Naive thymus-derived CD8-positive, alpha-beta T cell (primary cell): ENCODE data around the gene MAPKBP1. TPM values are rescaled to one million over a fixed set of nuclear protein-coding genes. Genes with fewer than 3 reads are reported as not detected.
A peak's percentile ranks its signal among the peaks of the same experiment; 100 is the strongest.

ENCODE experiments used
- ATAC-seq, 2 donors: fragments of 150-1000 bp; cut with Tn5 transposase in 1 of 2; sonication (Bioruptor Pico), chemical (Tn5 transposase) in 1 of 2; 1 replicate in 1 of 2; 2 replicates in 1 of 2; pipeline ENCODE4 v1.10.0; 2021; ENCODE audit warnings: mild to moderate bottlenecking in 2 of 2, moderate library complexity in 2 of 2
- POLR2A ChIA-PET: fragments of 350-600 bp; sonication (Branson Sonifier 250); formaldehyde crosslinking; loops from one replicate; lab custom pipeline; 2021; ENCODE audit warnings: antibody characterized with exemption; lab: Charles Lee
- DNase-seq, 10 donors: peaks; one replicate each; pipeline versions ENCODE4 v3.0.0 to v3.0.0-alpha.2; 2020 to 2022
- H3K27ac Mint-ChIP-seq, 10 donors: one replicate each; pipeline ENCODE4 v1.8.0; 2020 to 2022; ENCODE audit warnings: mild to moderate bottlenecking in 10 of 10, mixed read lengths in 10 of 10, moderate library complexity in 4 of 10, inconsistent platforms in 1 of 10
- H3K27me3 Mint-ChIP-seq, 5 donors: one replicate each; pipeline ENCODE4 v1.8.0; 2021 to 2022; ENCODE audit warnings: mixed read lengths in 5 of 5
- H3K36me3 Mint-ChIP-seq, 3 donors: one replicate each; pipeline ENCODE4 v1.8.0; 2020 to 2022; ENCODE audit warnings: mixed read lengths in 3 of 3, mild to moderate bottlenecking in 2 of 3, inconsistent platforms in 1 of 3
- H3K4me1 Mint-ChIP-seq, 4 donors: one replicate each; pipeline ENCODE4 v1.8.0; 2021 to 2022; ENCODE audit warnings: mixed read lengths in 4 of 4
- H3K4me3 Mint-ChIP-seq, 10 donors: one replicate each; pipeline ENCODE4 v1.8.0; 2020 to 2022; ENCODE audit warnings: mild to moderate bottlenecking in 10 of 10, mixed read lengths in 10 of 10, moderate library complexity in 6 of 10, inconsistent platforms in 1 of 10
- H3K9me3 Mint-ChIP-seq, 9 donors: one replicate each; pipeline ENCODE4 v1.8.0; 2020 to 2022; ENCODE audit warnings: mixed read lengths in 9 of 9, mild to moderate bottlenecking in 3 of 9, inconsistent platforms in 1 of 9, moderate library complexity in 1 of 9
- polyA plus RNA-seq, 3 donors: library from polyadenylated mRNA; unstranded; fragments of 300-500 nt; fragmentation: Illumina TruSeq; gene quantifications; one replicate each; pipeline ENCODE4 v1.2.3, GENCODE V29; 2021
- total RNA-seq, 8 experiments: library from RNA in 2 of 8; stranded (reverse) in 2 of 8; gene quantifications; one replicate each; pipeline ENCODE4 v1.2.3 and lab custom pipeline; 2021 to 2026

MAPKBP1 gene
- total and polyA plus RNA-seq, 5 experiments from 2014 or later, result 1.5 to 39.8 (median 4.0) TPM

GRCh38 chr15:41856716-41857115, 82.4 kb downstream of the MAPKBP1 start:
- Mint-ChIP-seq H3K4me1 (peaks cover 3 to 12% (median 6%) of the 10 kb centered on the region in 4 donors), H3K27me3 (no peaks in the 10 kb centered on the region), H3K27ac (no peak overlapping the region), H3K4me3 (no peak overlapping the region), H3K36me3 (no peaks in the 10 kb centered on the region), H3K9me3 (no peaks in the 10 kb centered on the region)
- no peak for ATAC-seq
- POLR2A ChIA-PET, result no interaction called here
- DNase-seq, result no peak

GRCh38 chr15:41857316-41857715, 83.0 kb downstream of the MAPKBP1 start:
- Mint-ChIP-seq H3K4me3 (no peak overlapping the region), H3K36me3 (no peaks in the 10 kb centered on the region), H3K27me3 (no peaks in the 10 kb centered on the region), H3K27ac (peak overlapping the region in 1 of 10 donors; percentile 34), H3K4me1 (peaks cover 3 to 12% (median 6%) of the 10 kb centered on the region in 4 donors), H3K9me3 (no peaks in the 10 kb centered on the region)
- DNase-seq, result no peak
- ATAC-seq, result no peak
- POLR2A ChIA-PET, result no interaction called here

- Mint-ChIP-seq H3K4me1 (peaks cover 4 to 17% (median 8%) of the 10 kb centered on the region in 4 donors), H3K9me3 (no peaks in the 10 kb centered on the region), H3K27ac (peak overlapping the region in 1 of 10 donors; percentile 34), H3K4me3 (no peak overlapping the region), H3K36me3 (no peaks in the 10 kb centered on the region), H3K27me3 (no peaks in the 10 kb centered on the region)
- DNase-seq, result no peak
- ATAC-seq, result no peak
- POLR2A ChIA-PET, result no interaction called here
Measured at GRCh38 chr15:41858756-41859155, 84.5 kb downstream of the MAPKBP1 start.

GRCh38 chr15:41860049-41860828, 86.0 kb downstream of the MAPKBP1 start:
- DNase-seq (no peak), ATAC-seq (no peak)

GRCh38 chr15:41861736-41862356, 87.6 kb downstream of the MAPKBP1 start:
- Mint-ChIP-seq H3K27ac (peak overlapping the region in 1 of 10 donors; percentile 41), H3K4me3 (no peak overlapping the region), H3K4me1 (peaks cover 4 to 17% (median 8%) of the 10 kb centered on the region in 4 donors), H3K27me3 (no peaks in the 10 kb centered on the region), H3K36me3 (no peaks in the 10 kb centered on the region), H3K9me3 (no peaks in the 10 kb centered on the region)
- ATAC-seq, result no peak
- POLR2A ChIA-PET, result interaction anchor here (1.2 to 1.5 kb wide), 4 partner anchors 8 to 29 kb away, joined by 3 read pairs; no protein-coding TSS in a partner anchor
- DNase-seq, result no peak

More at GRCh38 chr15:41860049-41860828, 86.0 kb downstream of the MAPKBP1 start:
- Mint-ChIP-seq H3K27me3 (no peaks in the 10 kb centered on the region), H3K4me1 (peaks cover 4 to 17% (median 8%) of the 10 kb centered on the region in 4 donors), H3K36me3 (no peaks in the 10 kb centered on the region), H3K27ac (peak overlapping the region in 2 of 10 donors; percentile 37 to 63), H3K4me3 (no peak overlapping the region), H3K9me3 (no peaks in the 10 kb centered on the region)
- POLR2A ChIA-PET, result no interaction called here

- no peaks in the 10 kb centered on the region for H3K27me3 Mint-ChIP-seq
- POLR2A ChIA-PET, result interaction anchor here (1.2 to 1.5 kb wide), 4 partner anchors 8 to 30 kb away, joined by 3 read pairs; no protein-coding TSS in a partner anchor
- H3K4me1 Mint-ChIP-seq, result peaks cover 5 to 17% (median 9%) of the 10 kb centered on the region in 4 donors
- H3K27ac Mint-ChIP-seq, result peak overlapping the region in 3 of 10 donors; percentile 52 to 80 (median 69)
- peak in 1 of 10 donors; percentile 19 for DNase-seq
- H3K36me3 Mint-ChIP-seq, result no peaks in the 10 kb centered on the region
- no peak for ATAC-seq
- no peak overlapping the region for H3K4me3 Mint-ChIP-seq
- H3K9me3 Mint-ChIP-seq, result no peaks in the 10 kb centered on the region
Measured at GRCh38 chr15:41862515-41863116, 88.3 kb downstream of the MAPKBP1 start.

- Mint-ChIP-seq H3K27ac (no peak overlapping the region), H3K4me3 (no peak overlapping the region), H3K36me3 (no peaks in the 10 kb centered on the region), H3K27me3 (no peaks in the 10 kb centered on the region), H3K4me1 (peaks cover 2 to 13% (median 10%) of the 10 kb centered on the region in 4 donors), H3K9me3 (no peaks in the 10 kb centered on the region)
- POLR2A ChIA-PET, result no interaction called here
- no peak for ATAC-seq
- DNase-seq, result no peak
Measured at GRCh38 chr15:41865490-41866055, 91.3 kb downstream of the MAPKBP1 start.

- DNase-seq, result no peak
- H3K36me3 Mint-ChIP-seq, result no peaks in the 10 kb centered on the region
- no peaks in the 10 kb centered on the region for H3K9me3 Mint-ChIP-seq
- H3K27me3 Mint-ChIP-seq, result no peaks in the 10 kb centered on the region
- POLR2A ChIA-PET, result no interaction called here
- no peak overlapping the region for H3K4me3 Mint-ChIP-seq
- no peak for ATAC-seq
- H3K27ac Mint-ChIP-seq, result no peak overlapping the region
- H3K4me1 Mint-ChIP-seq, result peaks cover 4 to 16% (median 13%) of the 10 kb centered on the region in 4 donors
Measured at GRCh38 chr15:41866263-41866703, 92.0 kb downstream of the MAPKBP1 start.

- Mint-ChIP-seq H3K4me3 (no peak overlapping the region), H3K36me3 (no peaks in the 10 kb centered on the region), H3K9me3 (no peaks in the 10 kb centered on the region), H3K27ac (peak overlapping the region in 3 of 10 donors; percentile 34 to 76 (median 59)), H3K4me1 (peaks cover 4 to 19% (median 13%) of the 10 kb centered on the region in 4 donors), H3K27me3 (no peaks in the 10 kb centered on the region)
- POLR2A ChIA-PET, result no interaction called here
- DNase-seq (no peak), ATAC-seq (no peak)
Measured at GRCh38 chr15:41866872-41867579, 92.7 kb downstream of the MAPKBP1 start.

GRCh38 chr15:41868321-41868720, 94.0 kb downstream of the MAPKBP1 start:
- DNase-seq, result no peak
- Mint-ChIP-seq H3K4me3 (no peak overlapping the region), H3K27ac (peak overlapping the region in 1 of 10 donors; percentile 85), H3K9me3 (no peaks in the 10 kb centered on the region), H3K36me3 (no peaks in the 10 kb centered on the region), H3K4me1 (peaks cover 4 to 14% (median 11%) of the 10 kb centered on the region in 4 donors), H3K27me3 (no peaks in the 10 kb centered on the region)
- no peak for ATAC-seq
- POLR2A ChIA-PET, result no interaction called here

- Mint-ChIP-seq H3K4me3 (peak overlapping the region in 6 of 10 donors; percentile 1 to 29 (median 12)), H3K9me3 (no peaks in the 10 kb centered on the region), H3K4me1 (peaks cover 4 to 14% (median 12%) of the 10 kb centered on the region in 4 donors), H3K27me3 (no peaks in the 10 kb centered on the region), H3K27ac (peak overlapping the region; percentile 11 to 96 (median 91)), H3K36me3 (no peaks in the 10 kb centered on the region)
- ATAC-seq (no peak), DNase-seq (no peak)
- POLR2A ChIA-PET, result interaction anchor here (1.1 to 1.6 kb wide), 3 partner anchors 8 to 35 kb away, joined by 3 to 4 read pairs (median 3); no protein-coding TSS in a partner anchor
Measured at GRCh38 chr15:41869770-41870688, 95.7 kb downstream of the MAPKBP1 start.
